Endothelial cell of umbilical vein (primary cell): ENCODE measurements around the gene CD226. TPM values are rescaled to one million over a fixed set of nuclear protein-coding genes. Genes with fewer than 3 reads are reported as not detected.

Experiments used
- BruUV-seq: library from RNA; stranded (reverse); fragments of 400-500 nt; replicated peaks from 2 replicates; lab custom pipeline; 2021; lab: Mats Ljungman, UMichigan
- CTCF ChIA-PET: fragments of 300-600, 350-600 bp; sonication (Branson Sonifier 250); formaldehyde crosslinking; loops from one replicate; lab custom pipeline; 2021; ENCODE audit warnings: antibody characterized with exemption, inconsistent platforms; lab: Charles Lee
- POLR2A ChIA-PET: fragments of 300-600, 350-600 bp; sonication (Branson Sonifier 250); formaldehyde crosslinking; loops from one replicate; lab custom pipeline; 2021; ENCODE audit warnings: antibody characterized with exemption, inconsistent platforms; lab: Charles Lee
- DNase-seq: peaks from one replicate; pipeline ENCODE4 v3.0.0-alpha.2; 2011; ENCODE audit warnings: low read depth, low spot score
- FAIRE-seq: peaks from 2 replicates; lab custom pipeline; 2011; peaks lifted over from hg19 to GRCh38; lab: Jason Lieb, UNC
- H2AFZ ChIP-seq: 2 replicates; pipeline ENCODE4 v1.6.0; 2012; ENCODE audit warnings: low read depth, low read length, control low read depth, inconsistent platforms
- H3K27ac ChIP-seq: 2 replicates; pipeline ENCODE4 v1.5.1; 2011; ENCODE audit warnings: low read depth, mild to moderate bottlenecking, control low read depth, low read length, moderate library complexity; ENCODE audit not compliant: insufficient read depth
- H3K27me3 ChIP-seq, 2 experiments: 2 replicates each; pipeline versions ENCODE4 v1.6.0 to v1.6.1; 2011; ENCODE audit warnings: low read length in 2 of 2, mixed read lengths in 1 of 2; ENCODE audit not compliant: control insufficient read depth in 2 of 2, insufficient read depth in 2 of 2
- H3K36me3 ChIP-seq, 2 experiments: 2 replicates in 1 of 2; 3 replicates in 1 of 2; pipeline ENCODE4 v1.5.1; 2011; ENCODE audit warnings: low read length in 2 of 2, mild to moderate bottlenecking in 1 of 2, moderate library complexity in 1 of 2; ENCODE audit not compliant: control insufficient read depth in 2 of 2, insufficient read depth in 2 of 2; ENCODE audit errors: extremely low read depth in 1 of 2
- H3K4me1 ChIP-seq: 3 replicates; pipeline ENCODE4 v1.5.1; 2011; ENCODE audit warnings: mild to moderate bottlenecking, low read length; ENCODE audit not compliant: control insufficient read depth, insufficient read depth; ENCODE audit errors: extremely low read depth
- H3K4me2 ChIP-seq: 2 replicates; pipeline ENCODE4 v1.6.1; 2011; ENCODE audit warnings: low read length, control low read depth, mixed read lengths; ENCODE audit not compliant: insufficient read depth
- H3K4me3 ChIP-seq, 3 experiments: fragments of 200-600 bp in 1 of 3; sonication (generic), shearing (Covaris generic) in 1 of 3; replicated peaks in 1 of 3; 2 replicates each; pipeline ENCODE4 v1.5.1; 2011 to 2016; ENCODE audit warnings: control low read depth in 3 of 3, low read length in 3 of 3, mild to moderate bottlenecking in 2 of 3, inconsistent platforms in 1 of 3, low read depth in 1 of 3, moderate library complexity in 1 of 3; ENCODE audit not compliant: insufficient read depth in 1 of 3
- H3K79me2 ChIP-seq: 2 replicates; pipeline ENCODE4 v1.6.0; 2012; ENCODE audit warnings: low read length, inconsistent platforms; ENCODE audit not compliant: control insufficient read depth, insufficient read depth
- H3K9ac ChIP-seq: replicated peaks from 2 replicates; pipeline ENCODE3; 2011; ENCODE audit warnings: low read length, control low read depth; ENCODE audit not compliant: insufficient read depth; ENCODE audit errors: extremely low read depth
- H3K9me1 ChIP-seq: replicated peaks from 3 replicates; pipeline ENCODE4 v1.6.0; 2011; ENCODE audit warnings: mild to moderate bottlenecking, low read length; ENCODE audit not compliant: control insufficient read depth, insufficient read depth; ENCODE audit errors: extremely low read depth
- H3K9me3 ChIP-seq: replicated peaks from 2 replicates; pipeline ENCODE4 v1.5.1; 2012; ENCODE audit warnings: low read length, inconsistent platforms; ENCODE audit not compliant: control insufficient read depth, insufficient read depth
- H4K20me1 ChIP-seq: replicated peaks from 2 replicates; pipeline ENCODE3; 2011; ENCODE audit warnings: mild to moderate bottlenecking, low read length; ENCODE audit not compliant: control insufficient read depth, insufficient read depth; ENCODE audit errors: extremely low read depth
- EZH2 ChIP-seq: IDR thresholded peaks from 2 replicates; pipeline ENCODE4 v1.6.1; 2012; ENCODE audit warnings: borderline replicate concordance, low read depth, mild to moderate bottlenecking, moderate library complexity, low read length, inconsistent platforms; ENCODE audit not compliant: severe bottlenecking
- FOS ChIP-seq: IDR thresholded peaks from 2 replicates; pipeline ENCODE4 v1.6.1; 2011; ENCODE audit warnings: mild to moderate bottlenecking, low read length, moderate library complexity, borderline replicate concordance; ENCODE audit not compliant: insufficient read depth
- GATA2 ChIP-seq: IDR thresholded peaks from 2 replicates; pipeline ENCODE4 v1.7.0; 2011; ENCODE audit warnings: low read depth, mild to moderate bottlenecking, moderate library complexity, mixed read lengths, low read length; ENCODE audit not compliant: insufficient read length, insufficient read depth
- JUN ChIP-seq: IDR thresholded peaks from 2 replicates; pipeline ENCODE4 v1.6.1; 2011; ENCODE audit warnings: borderline replicate concordance, low read depth; ENCODE audit not compliant: insufficient read length, insufficient read depth
- MYC ChIP-seq: IDR thresholded peaks from one replicate; pipeline ENCODE4 v1.6.1; 2011; ENCODE audit warnings: mild to moderate bottlenecking, low read depth, low read length
- POLR2A ChIP-seq: IDR thresholded peaks from 2 replicates; pipeline ENCODE4 v1.6.1; 2012; ENCODE audit warnings: low read depth, mild to moderate bottlenecking, control low read depth, low read length
- POLR2AphosphoS5 ChIP-seq: IDR thresholded peaks from 2 replicates; pipeline ENCODE4 v1.6.1; 2012; ENCODE audit warnings: low read depth, mild to moderate bottlenecking, control low read depth, low read length, moderate library complexity; ENCODE audit not compliant: insufficient read depth
- dilution Hi-C: fragments of 300-500 bp; cut with MboI; formaldehyde crosslinking; loops from one replicate; pipeline ENCODE4 v1.15.0; 2019; ENCODE audit warnings: low sequenced_read_pairs; ENCODE audit not compliant: extremely low pct_ligation_motif_present
- intact Hi-C: fragments of 100-400 bp; cut with micrococcal nuclease; formaldehyde crosslinking; loops from one replicate; pipeline ENCODE4 v1.10.0; 2022
- polyA plus RNA-seq, 4 experiments: library from polyadenylated mRNA; depleted of rRNA in 3 of 4; stranded (reverse) in 3 of 4; unstranded in 1 of 4; fragments of >200 nt; gene quantifications; 2 replicates each; pipeline versions ENCODE4 v1.2.1 to v1.2.3, GENCODE V29; 2011 to 2012; ENCODE audit warnings: missing spikeins in 1 of 4
- total RNA-seq: library from RNA; stranded (reverse); gene quantifications from 2 replicates; pipeline ENCODE4 v1.2.3, GENCODE V29; 2021
- TF ChIP-seq, protein P1 (sequence below): IDR thresholded peaks from 2 replicates; pipeline ENCODE4 v1.6.1; 2011; ENCODE audit not compliant: insufficient read depth, insufficient read length
- TF ChIP-seq, protein P2 (sequence below), 2 donors: IDR thresholded peaks; 1 replicate in 1 of 2; 2 replicates in 1 of 2; pipeline ENCODE4 v1.5.1; 2011; ENCODE audit warnings: low read length in 2 of 2, mild to moderate bottlenecking in 2 of 2, moderate library complexity in 2 of 2, control low read depth in 1 of 2, inconsistent platforms in 1 of 2, low read depth in 1 of 2; ENCODE audit not compliant: insufficient read depth in 1 of 2; ENCODE audit errors: extremely low read depth in 1 of 2

The CD226 gene
- total and polyA plus RNA-seq, 2 donors (not counting 3 experiments of a cell fraction or from before 2014, with no cell fraction given): 0.20 TPM; not detected in 1

DNA sequence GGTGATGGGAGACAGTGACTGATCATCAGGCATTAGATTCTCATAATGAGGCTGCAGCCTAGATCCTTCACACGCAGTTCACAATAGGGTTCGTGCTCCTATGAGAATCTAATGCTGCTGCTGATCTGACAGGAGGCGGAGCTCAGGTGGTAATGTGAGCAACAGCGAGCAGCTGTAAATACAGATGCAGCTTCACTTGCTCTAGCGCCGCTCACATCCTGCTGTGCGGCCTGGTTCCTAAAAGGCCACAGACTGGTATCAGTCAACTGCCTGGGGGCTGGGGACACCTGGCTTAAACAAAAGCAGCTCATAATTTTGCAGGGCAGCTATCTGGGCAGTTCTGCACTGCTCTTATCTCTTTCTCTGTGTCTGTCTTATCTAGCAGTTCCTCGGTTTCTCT is 20.4 kb upstream of the CD226 start:
- FAIRE-seq (no peak), DNase-seq (no peak)
- Histone ChIP-seq H3K27ac (no peak overlapping the region), H3K27me3 (no peaks in the 10 kb centered on the region), H3K9ac (no peak overlapping the region), H3K4me3 (no peak overlapping the region), H4K20me1 (no peaks in the 10 kb centered on the region), H3K9me1 (no peaks in the 10 kb centered on the region), H3K79me2 (no peaks in the 10 kb centered on the region), H3K4me2 (no peak overlapping the region), H3K9me3 (no peaks in the 10 kb centered on the region), H2AFZ (no peak overlapping the region), H3K4me1 (no peaks in the 10 kb centered on the region), H3K36me3 (no peaks in the 10 kb centered on the region)
- no TSS peak for BruUV-seq
- dilution Hi-C loops (no loop called here), intact Hi-C loops (no loop called here)
- TF ChIP-seq FOS (no peak), GATA2 (no peak), JUN (no peak), POLR2AphosphoS5 (no peak), EZH2 (no peak), POLR2A (no peak), MYC (no peak)
- TF ChIP-seq, protein P1, sequence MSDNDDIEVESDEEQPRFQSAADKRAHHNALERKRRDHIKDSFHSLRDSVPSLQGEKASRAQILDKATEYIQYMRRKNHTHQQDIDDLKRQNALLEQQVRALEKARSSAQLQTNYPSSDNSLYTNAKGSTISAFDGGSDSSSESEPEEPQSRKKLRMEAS: no peak
- TF ChIP-seq, protein P2, sequence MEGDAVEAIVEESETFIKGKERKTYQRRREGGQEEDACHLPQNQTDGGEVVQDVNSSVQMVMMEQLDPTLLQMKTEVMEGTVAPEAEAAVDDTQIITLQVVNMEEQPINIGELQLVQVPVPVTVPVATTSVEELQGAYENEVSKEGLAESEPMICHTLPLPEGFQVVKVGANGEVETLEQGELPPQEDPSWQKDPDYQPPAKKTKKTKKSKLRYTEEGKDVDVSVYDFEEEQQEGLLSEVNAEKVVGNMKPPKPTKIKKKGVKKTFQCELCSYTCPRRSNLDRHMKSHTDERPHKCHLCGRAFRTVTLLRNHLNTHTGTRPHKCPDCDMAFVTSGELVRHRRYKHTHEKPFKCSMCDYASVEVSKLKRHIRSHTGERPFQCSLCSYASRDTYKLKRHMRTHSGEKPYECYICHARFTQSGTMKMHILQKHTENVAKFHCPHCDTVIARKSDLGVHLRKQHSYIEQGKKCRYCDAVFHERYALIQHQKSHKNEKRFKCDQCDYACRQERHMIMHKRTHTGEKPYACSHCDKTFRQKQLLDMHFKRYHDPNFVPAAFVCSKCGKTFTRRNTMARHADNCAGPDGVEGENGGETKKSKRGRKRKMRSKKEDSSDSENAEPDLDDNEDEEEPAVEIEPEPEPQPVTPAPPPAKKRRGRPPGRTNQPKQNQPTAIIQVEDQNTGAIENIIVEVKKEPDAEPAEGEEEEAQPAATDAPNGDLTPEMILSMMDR (IDR thresholded peaks at IDR 0.05; ENCODE audit: extremely low read depth in 1 of 2, insufficient read depth in 1 of 2, low read depth in 1 of 2, low read length in 2 of 2): no peak
- ChIA-PET CTCF (interaction anchor here (0.8 kb wide), 1 partner anchor 11 kb away, joined by 3 read pairs; no protein-coding TSS in a partner anchor), POLR2A (no interaction called here)
